Measurements from ENCODE around the gene ATP5ME.
"Not testable (repeated sequence)": the region's sequence is repeated elsewhere in the genome, so short reads cannot be mapped to it uniquely, and the experiment has no call there.

ATP5ME gene

GRCh38 chr4:704971-705277 is 30.8 kb upstream of the ATP5ME start:
- no peak for DNase-seq (ENCODE audit: low read depth)

- no peak for DNase-seq (ENCODE audit: low read depth)
These were observed 30.3 kb upstream of the ATP5ME start for GRCh38 chr4:704198-704891.

- DNase-seq (ENCODE audit: low read depth): no peak
These were observed 29.5 kb upstream of the ATP5ME start for GRCh38 chr4:703336-704197.

GRCh38 chr4:702618-703048 is 28.6 kb upstream of the ATP5ME start:
- DNase-seq (ENCODE audit: low read depth): no peak

GRCh38 chr4:700587-701264 is 26.6 kb upstream of the ATP5ME start:
- DNase-seq (ENCODE audit: low read depth): no peak

- no peak for DNase-seq (ENCODE audit: low read depth)
These were observed 25.9 kb upstream of the ATP5ME start for GRCh38 chr4:699816-700580.

- DNase-seq (ENCODE audit: low read depth): not testable (repeated sequence)
These were observed 20.4 kb upstream of the ATP5ME start for GRCh38 chr4:694341-694940.

- DNase-seq (ENCODE audit: low read depth): no peak
These were observed 18.9 kb upstream of the ATP5ME start for GRCh38 chr4:692771-693554.

GRCh38 chr4:689723-690122 is 15.6 kb upstream of the ATP5ME start:
- DNase-seq (ENCODE audit: low read depth): no peak

- DNase-seq (ENCODE audit: low read depth): no peak
These were observed 15.0 kb upstream of the ATP5ME start, which contains the start of gene SLC49A3 for GRCh38 chr4:688854-689681. TSS of gene SLC49A3 (minus strand) at chr4:689151. CDS start at chr4:689127, 24 bp downstream.

GRCh38 chr4:687971-688853 is 14.1 kb upstream of the ATP5ME start:
- no peak for DNase-seq (ENCODE audit: low read depth)

GRCh38 chr4:687048-687970 is 13.2 kb upstream of the ATP5ME start:
- DNase-seq (ENCODE audit: low read depth): no peak

- DNase-seq (ENCODE audit: low read depth): no peak
These were observed 12.5 kb upstream of the ATP5ME start for GRCh38 chr4:686413-687040.

- DNase-seq (ENCODE audit: low read depth): no peak
These were observed 11.8 kb upstream of the ATP5ME start for GRCh38 chr4:685679-686412.

GRCh38 chr4:684623-685327 is 10.7 kb upstream of the ATP5ME start:
- no peak for DNase-seq (ENCODE audit: low read depth)
